Measurements from ENCODE around the gene OMG.
"Not testable (repeated sequence)": the region's sequence is repeated elsewhere in the genome, so short reads cannot be mapped to it uniquely, and the experiment has no call there.

Gene OMG

GRCh38 chr17:31262923-31263322 lies 34.1 kb downstream of the OMG start:
- not testable (repeated sequence) for DNase-seq (ENCODE audit: low read depth)

DNA sequence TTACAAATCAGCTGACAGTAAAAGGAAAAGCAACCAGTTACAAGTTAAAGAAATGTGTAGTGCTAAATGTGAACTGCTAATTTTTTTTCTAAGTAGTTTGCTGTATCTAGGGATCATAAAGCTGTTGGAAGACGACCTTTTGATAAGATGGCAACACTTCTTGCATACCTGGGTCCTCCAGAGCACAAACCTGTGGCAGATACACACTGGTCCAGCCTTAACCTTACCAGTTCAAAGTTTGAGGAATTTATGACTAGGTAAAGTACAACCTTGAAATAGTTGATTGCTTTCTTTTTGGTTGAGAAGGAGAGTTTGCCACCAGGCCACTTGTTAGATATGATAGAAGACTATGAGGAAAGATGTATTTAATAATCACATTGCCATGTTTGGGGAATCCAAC lies 35.4 kb downstream of the OMG start:
- no peak for DNase-seq (ENCODE audit: low read depth)

DNA sequence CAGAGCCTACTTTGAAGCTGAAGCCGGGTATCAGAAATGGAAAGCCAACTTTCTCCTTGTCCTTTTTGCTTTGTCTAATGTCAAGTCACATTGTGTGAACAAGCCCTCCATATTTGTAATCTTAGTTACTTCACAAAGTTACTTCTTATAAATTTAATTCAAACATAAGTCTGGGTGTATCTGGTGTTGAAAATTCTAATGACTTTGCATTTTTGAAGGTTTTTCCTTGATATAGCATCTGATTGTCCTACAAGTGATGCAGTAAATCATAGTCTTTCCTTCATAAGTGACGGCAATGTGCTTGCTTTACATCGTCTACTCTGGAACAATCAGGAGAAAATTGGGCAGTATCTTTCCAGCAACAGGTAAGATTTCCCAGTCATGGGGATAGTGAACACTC lies 36.9 kb downstream of the OMG start:
- no peak for DNase-seq (ENCODE audit: low read depth)

- DNase-seq (ENCODE audit: low read depth): no peak
Observed at GRCh38 chr17:31256936-31257335, 40.1 kb downstream of the OMG start.

- DNase-seq (ENCODE audit: low read depth): no peak
Observed at GRCh38 chr17:31254654-31255053, 42.4 kb downstream of the OMG start.

DNA sequence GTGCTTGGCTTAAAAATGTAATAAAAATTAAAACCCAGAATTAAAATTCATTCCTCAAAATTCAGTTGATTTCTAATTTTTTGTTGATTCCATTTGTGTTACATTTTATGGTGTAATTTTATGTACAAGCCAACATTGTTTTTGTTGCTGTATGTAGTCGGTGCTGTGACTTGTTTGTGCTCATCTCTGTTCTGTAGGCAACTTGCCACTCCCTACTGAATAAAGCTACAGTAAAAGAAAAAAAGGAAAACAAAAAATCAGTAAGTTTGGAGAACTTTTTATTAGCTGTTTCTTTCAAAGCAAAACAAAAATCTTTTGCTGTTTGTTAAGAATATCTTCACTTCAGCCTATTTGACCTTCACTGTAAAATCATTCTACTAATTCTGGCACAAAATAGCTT lies 44.3 kb downstream of the OMG start:
- DNase-seq (ENCODE audit: low read depth): no peak

DNA sequence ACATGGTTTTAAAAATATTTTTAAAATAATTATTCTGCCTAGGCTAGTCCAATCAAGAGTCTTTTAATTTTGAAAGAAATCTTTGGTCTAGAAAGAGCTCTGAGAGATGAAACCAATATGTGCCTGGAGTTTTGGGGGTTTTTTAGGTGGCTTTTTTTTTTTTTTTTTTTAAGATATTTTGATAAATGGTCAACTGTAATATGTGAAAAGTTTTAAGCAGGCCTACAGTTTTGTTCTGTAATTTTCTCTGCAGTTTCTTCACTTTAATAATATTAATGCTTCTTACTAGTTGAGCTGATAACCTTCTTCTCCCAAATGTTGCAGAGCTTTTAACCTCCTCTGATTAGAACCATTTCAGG lies 45.1 kb downstream of the OMG start:
- no peak for DNase-seq (ENCODE audit: low read depth)

DNA sequence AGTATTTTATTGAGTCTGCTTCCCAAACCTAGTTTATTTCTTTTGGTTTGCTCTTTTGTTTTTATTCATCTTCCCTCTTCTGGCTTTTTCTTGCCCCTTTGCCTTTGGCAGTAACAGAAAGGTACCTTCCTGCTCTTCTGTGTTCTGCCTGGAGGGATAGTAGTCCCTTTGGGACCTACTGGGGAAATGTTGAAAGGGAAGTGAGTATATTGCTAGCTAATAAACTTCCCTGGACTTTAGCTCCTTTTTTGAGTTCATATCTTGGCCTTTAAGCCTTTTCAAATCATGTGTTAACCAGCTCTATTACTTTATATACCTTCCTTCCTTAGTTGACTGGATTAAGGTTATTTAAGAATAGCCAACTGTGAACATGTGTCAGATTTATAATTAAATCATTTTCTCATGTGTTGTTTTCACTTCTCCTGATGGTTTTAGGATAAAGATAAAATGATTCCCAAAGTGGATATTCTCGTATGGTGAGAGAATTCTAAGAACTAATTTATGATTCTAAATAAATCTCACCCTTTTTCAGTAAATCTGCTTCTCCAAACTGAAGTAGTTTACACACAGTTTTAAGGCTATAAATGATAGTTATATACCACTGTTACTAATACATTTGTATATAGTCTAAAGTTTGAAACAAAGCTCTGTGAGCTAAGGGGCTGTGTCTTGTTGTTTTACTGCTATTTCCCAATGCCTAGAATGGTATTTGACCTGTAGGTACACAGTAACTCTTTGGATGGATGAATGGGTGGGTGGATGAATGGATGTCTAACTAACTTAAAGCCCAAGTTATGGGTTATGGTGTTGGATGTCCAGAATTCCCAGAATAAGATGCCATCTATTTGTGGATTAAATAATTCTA lies 45.7 kb downstream of the OMG start:
- DNase-seq (ENCODE audit: low read depth): peak; percentile 6

DNA sequence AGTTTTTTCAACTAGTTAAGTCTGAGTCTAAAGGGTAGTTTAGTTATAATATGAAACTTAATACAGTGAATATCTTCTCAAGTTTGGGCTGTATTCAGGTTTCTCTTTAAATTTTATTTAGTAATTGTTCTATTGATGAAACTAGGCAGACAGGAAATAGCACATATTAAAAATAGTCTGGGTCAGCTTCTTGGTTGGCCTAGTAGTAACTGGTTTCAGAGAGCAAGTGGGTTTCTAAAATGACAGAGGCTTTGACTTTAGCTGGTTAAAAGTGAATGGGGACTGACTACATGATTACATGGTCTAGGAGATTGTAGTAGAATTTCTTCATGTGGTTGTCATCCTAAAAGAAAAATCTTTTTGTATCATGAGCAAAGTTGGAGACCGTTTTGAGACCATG lies 46.8 kb downstream of the OMG start:
- DNase-seq (ENCODE audit: low read depth): no peak

DNA sequence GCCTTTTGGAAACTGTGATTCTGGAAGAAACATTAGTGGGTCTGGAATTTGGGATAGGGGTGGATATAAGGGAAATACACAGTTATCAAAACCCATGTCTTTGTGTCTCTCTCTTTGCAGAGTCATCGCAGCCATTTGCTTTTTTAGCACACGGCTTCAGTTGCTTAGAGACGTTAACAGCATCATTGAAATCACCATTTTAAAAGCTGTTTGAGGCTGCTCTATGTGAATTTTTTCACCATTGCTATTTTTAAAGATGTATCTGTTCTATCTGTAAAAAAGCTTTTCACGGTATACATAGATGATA lies 47.3 kb downstream of the OMG start:
- no peak for DNase-seq (ENCODE audit: low read depth)

DNA sequence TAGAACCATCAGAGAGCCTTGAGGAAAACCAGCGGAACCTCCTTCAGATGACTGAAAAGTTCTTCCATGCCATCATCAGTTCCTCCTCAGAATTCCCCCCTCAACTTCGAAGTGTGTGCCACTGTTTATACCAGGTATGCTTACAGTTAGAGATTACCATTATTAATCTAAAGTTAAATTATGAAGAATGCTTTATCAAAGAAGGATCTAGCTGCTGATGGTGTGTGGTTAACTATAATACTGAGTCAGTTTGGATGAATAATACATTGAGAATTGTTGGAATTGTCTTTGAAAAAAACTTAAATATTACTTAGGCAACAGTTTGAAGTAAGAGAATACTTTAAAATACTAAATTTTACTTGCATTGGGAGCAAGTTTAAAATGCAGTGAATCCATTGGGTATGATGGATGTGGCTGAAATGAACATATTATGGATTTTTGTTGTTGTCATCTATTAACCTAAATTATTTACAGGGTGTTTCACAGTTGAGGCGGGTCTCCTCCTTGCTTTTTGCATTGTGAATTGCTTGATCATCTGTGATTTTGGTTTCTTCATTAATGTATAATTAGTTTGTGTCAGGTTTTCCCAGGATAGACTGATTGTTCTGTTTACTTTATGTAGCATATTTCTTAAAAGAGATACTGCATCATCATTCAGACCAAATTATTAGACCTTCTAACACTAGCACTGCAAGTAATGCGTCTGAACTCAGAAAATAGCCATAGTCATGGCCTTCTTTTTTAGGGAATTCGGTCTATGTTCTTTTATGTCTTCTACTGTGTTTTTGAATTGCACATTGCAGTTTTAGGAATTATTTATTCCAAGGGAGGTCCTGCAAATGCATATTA lies 47.8 kb downstream of the OMG start:
- peak; percentile 25 for DNase-seq (ENCODE audit: low read depth)
